ENCODE measurements around the gene PPHLN1. TPM values are rescaled to one million over a fixed set of nuclear protein-coding genes. Genes with fewer than 3 reads are reported as not detected.

The PPHLN1 gene
- total and polyA plus RNA-seq, 4 donors = 27.8 to 52.8 (median 39.0) TPM

DNA sequence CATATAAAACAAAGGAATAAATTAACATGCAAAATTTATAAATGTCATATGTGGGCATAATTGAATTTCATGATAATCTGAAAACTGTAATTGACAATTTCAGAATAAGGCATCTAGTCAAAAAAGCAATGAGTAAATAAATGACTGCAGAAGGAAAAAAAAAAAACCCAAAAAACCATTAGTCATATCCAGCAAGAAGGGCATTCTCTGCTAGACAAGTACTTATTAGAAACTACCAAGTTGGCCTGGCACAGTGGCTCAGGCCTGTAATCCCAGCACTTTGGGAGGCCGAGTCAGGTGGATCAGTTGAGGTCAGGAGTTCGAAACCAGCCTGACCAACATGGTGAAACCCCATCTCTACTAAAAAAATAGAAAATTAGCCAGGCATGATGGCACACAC lies 17.6 kb upstream of the PPHLN1 start:
- Histone ChIP-seq H3K36me3 (ENCODE audit: control insufficient read depth in 1 of 2, insufficient read depth in 2 of 2, low read length in 1 of 2) (no peaks in the 10 kb centered on the region), H3K27ac (ENCODE audit: low read depth in 1 of 2, low read length in 2 of 2) (no peak overlapping the region), H3K27me3 (ENCODE audit: control insufficient read depth in 1 of 2, insufficient read depth in 2 of 2, low read length in 1 of 2) (no peaks in the 10 kb centered on the region), H3K4me3 (ENCODE audit: low read length in 2 of 2) (no peak overlapping the region), H3K4me1 (ENCODE audit: control insufficient read depth in 1 of 2, insufficient read depth in 2 of 2, low read length in 2 of 2) (no peaks in the 10 kb centered on the region), H3K9me3 (ENCODE audit: control insufficient read depth, low read length) (no peaks in the 10 kb centered on the region)
- intact Hi-C loops (cut with DNase I) = no loop called here
- ATAC-seq (ENCODE audit: low FRiP score) (no peak), DNase-seq (no peak)
- 95 to 96% methylated on average over 2 of the region's 2 CpGs for WGBS, 2 donors

DNA sequence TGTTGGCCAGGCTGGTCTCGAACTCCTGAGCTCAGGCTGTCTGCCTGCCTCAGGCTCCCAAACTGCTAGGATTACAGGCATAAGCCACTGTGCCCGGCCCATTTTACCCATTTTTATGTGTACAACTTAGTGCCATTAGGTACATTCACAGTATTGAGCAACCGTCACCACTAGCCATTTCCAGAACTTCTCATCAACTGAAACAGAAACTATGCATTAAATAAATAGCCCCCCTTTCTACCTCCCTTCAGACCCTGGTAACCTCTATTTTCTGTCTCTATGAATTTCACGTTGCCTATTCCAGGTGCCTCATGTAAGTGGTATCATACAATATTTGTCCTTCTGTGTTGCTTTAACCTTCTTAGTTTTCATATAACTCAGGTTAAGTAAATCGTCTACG lies 16.0 kb upstream of the PPHLN1 start:
- Histone ChIP-seq H3K9me3 (ENCODE audit: control insufficient read depth, low read length) (no peaks in the 10 kb centered on the region), H3K27me3 (ENCODE audit: control insufficient read depth in 1 of 2, insufficient read depth in 2 of 2, low read length in 1 of 2) (no peaks in the 10 kb centered on the region), H3K27ac (ENCODE audit: low read depth in 1 of 2, low read length in 2 of 2) (no peak overlapping the region), H3K36me3 (ENCODE audit: control insufficient read depth in 1 of 2, insufficient read depth in 2 of 2, low read length in 1 of 2) (no peaks in the 10 kb centered on the region), H3K4me3 (ENCODE audit: low read length in 2 of 2) (no peak overlapping the region), H3K4me1 (ENCODE audit: control insufficient read depth in 1 of 2, insufficient read depth in 2 of 2, low read length in 2 of 2) (no peaks in the 10 kb centered on the region)
- 89 to 92% methylated on average over 6 of the region's 6 CpGs for WGBS, 2 donors
- DNase-seq (no peak), ATAC-seq (ENCODE audit: low FRiP score) (no peak)
- intact Hi-C loops (cut with DNase I) = no loop called here

GRCh38 chr12:42315108-42315507 lies 10.9 kb upstream of the PPHLN1 start:
- peaks cover 0 to 2% of the 10 kb centered on the region in 2 donors for H3K36me3 ChIP-seq (ENCODE audit: control insufficient read depth in 1 of 2, insufficient read depth in 2 of 2, low read length in 1 of 2)
- H3K27me3 ChIP-seq (ENCODE audit: control insufficient read depth in 1 of 2, insufficient read depth in 2 of 2, low read length in 1 of 2) = no peaks in the 10 kb centered on the region
- H3K4me1 ChIP-seq (ENCODE audit: control insufficient read depth in 1 of 2, insufficient read depth in 2 of 2, low read length in 2 of 2) = no peaks in the 10 kb centered on the region
- no peak overlapping the region for H3K27ac ChIP-seq (ENCODE audit: low read depth in 1 of 2, low read length in 2 of 2)
- H3K4me3 ChIP-seq (ENCODE audit: low read length in 2 of 2) = no peak overlapping the region
- 90 to 91% methylated on average over 2 of the region's 2 CpGs for WGBS, 2 donors
- DNase-seq (no peak), ATAC-seq (ENCODE audit: low FRiP score) (no peak)
- H3K9me3 ChIP-seq (ENCODE audit: control insufficient read depth, low read length) = no peaks in the 10 kb centered on the region
- intact Hi-C loops (cut with DNase I) = no loop called here

- intact Hi-C loops (cut with DNase I) = no loop called here
- H3K36me3 ChIP-seq (ENCODE audit: control insufficient read depth in 1 of 2, insufficient read depth in 2 of 2, low read length in 1 of 2) = peaks cover 0 to 3% of the 10 kb centered on the region in 2 donors
- ATAC-seq (ENCODE audit: low FRiP score) = no peak
These were observed 5.2 kb upstream of the PPHLN1 start for GRCh38 chr12:42320796-42321195.

GRCh38 chr12:42322567-42322966 lies 3.4 kb upstream of the PPHLN1 start:
- Histone ChIP-seq H3K4me1 (ENCODE audit: control insufficient read depth in 1 of 2, insufficient read depth in 2 of 2, low read length in 2 of 2) (peaks cover 4 to 7% of the 10 kb centered on the region in 2 donors), H3K27ac (ENCODE audit: low read depth in 1 of 2, low read length in 2 of 2) (no peak overlapping the region), H3K27me3 (ENCODE audit: control insufficient read depth in 1 of 2, insufficient read depth in 2 of 2, low read length in 1 of 2) (no peaks in the 10 kb centered on the region), H3K4me3 (ENCODE audit: low read length in 2 of 2) (no peak overlapping the region), H3K36me3 (ENCODE audit: control insufficient read depth in 1 of 2, insufficient read depth in 2 of 2, low read length in 1 of 2) (peaks cover 0 to 3% of the 10 kb centered on the region in 2 donors), H3K9me3 (ENCODE audit: control insufficient read depth, low read length) (no peaks in the 10 kb centered on the region)
- no peak for ATAC-seq (ENCODE audit: low FRiP score)
- DNase-seq = no peak
- intact Hi-C loops (cut with DNase I) = no loop called here

More at GRCh38 chr12:42320796-42321195, 5.2 kb upstream of the PPHLN1 start:
- DNase-seq = no peak
- Histone ChIP-seq H3K27ac (ENCODE audit: low read depth in 1 of 2, low read length in 2 of 2) (no peak overlapping the region), H3K4me3 (ENCODE audit: low read length in 2 of 2) (no peak overlapping the region), H3K4me1 (ENCODE audit: control insufficient read depth in 1 of 2, insufficient read depth in 2 of 2, low read length in 2 of 2) (no peaks in the 10 kb centered on the region), H3K9me3 (ENCODE audit: control insufficient read depth, low read length) (no peaks in the 10 kb centered on the region), H3K27me3 (ENCODE audit: control insufficient read depth in 1 of 2, insufficient read depth in 2 of 2, low read length in 1 of 2) (no peaks in the 10 kb centered on the region)

DNA sequence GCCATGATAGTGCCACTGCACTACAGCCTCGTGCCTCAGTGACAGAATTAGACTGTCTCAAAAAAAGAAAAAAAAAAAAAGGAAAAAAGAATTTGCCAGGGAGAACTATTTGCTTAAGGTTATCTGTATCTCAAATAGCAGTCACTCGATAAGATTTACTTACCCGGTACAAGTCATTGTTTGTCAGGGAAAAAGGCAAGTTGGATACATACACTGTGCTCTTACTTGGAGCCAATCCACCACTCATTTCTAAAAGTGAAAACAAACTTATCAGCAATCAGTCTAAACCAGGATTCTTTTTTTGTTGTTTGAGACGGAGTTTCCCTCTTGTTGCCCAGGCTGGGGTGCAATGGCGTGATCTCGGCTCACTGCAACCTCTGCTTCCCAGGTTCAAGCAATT lies 2.1 kb upstream of the PPHLN1 start:
- Histone ChIP-seq H3K27me3 (ENCODE audit: control insufficient read depth in 1 of 2, insufficient read depth in 2 of 2, low read length in 1 of 2) (no peaks in the 10 kb centered on the region), H3K4me1 (ENCODE audit: control insufficient read depth in 1 of 2, insufficient read depth in 2 of 2, low read length in 2 of 2) (peaks cover 6 to 7% of the 10 kb centered on the region in 2 donors), H3K36me3 (ENCODE audit: control insufficient read depth in 1 of 2, insufficient read depth in 2 of 2, low read length in 1 of 2) (peaks cover 0 to 3% of the 10 kb centered on the region in 2 donors), H3K4me3 (ENCODE audit: low read length in 2 of 2) (no peak overlapping the region), H3K9me3 (ENCODE audit: control insufficient read depth, low read length) (no peaks in the 10 kb centered on the region), H3K27ac (ENCODE audit: low read depth in 1 of 2, low read length in 2 of 2) (no peak overlapping the region)
- intact Hi-C loops (cut with DNase I) = no loop called here
- 46 to 53% methylated on average over 6 of the region's 6 CpGs for WGBS, 2 donors
- ATAC-seq (ENCODE audit: low FRiP score) (no peak), DNase-seq (no peak)

DNA sequence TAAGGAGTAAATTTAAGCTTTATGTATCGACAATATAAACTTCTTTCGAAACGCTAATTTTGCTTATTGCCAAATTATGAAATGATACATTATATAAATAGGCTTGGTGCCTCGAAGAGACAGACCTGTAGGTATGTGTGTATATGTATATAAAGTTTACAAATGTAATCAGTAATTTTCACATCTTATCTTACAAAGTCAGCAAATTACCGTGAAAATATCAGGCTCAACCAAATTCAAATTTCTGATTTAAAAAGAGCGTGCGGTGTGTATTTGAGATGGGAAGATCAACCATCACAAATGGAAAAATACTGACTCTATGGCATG lies 678 bp upstream of the PPHLN1 start:
- intact Hi-C loops (cut with DNase I) = loop anchor here (5.0 kb wide), 3 partner anchors 88 to 193 kb away; partner anchors contain the start of genes YAF2 (in 2 of the 2) and GXYLT1 (in 1 of the 2)
- DNase-seq (no peak), ATAC-seq (ENCODE audit: low FRiP score) (no peak)
- H3K27ac ChIP-seq (ENCODE audit: low read depth in 1 of 2, low read length in 2 of 2) = peak overlapping the region in 1 of 2 donors; percentile 88
- WGBS, 2 donors = 35% methylated on average over 7 of the region's 7 CpGs
- H3K36me3 ChIP-seq (ENCODE audit: control insufficient read depth in 1 of 2, insufficient read depth in 2 of 2, low read length in 1 of 2) = peaks cover 0 to 3% of the 10 kb centered on the region in 2 donors
- H3K4me3 ChIP-seq (ENCODE audit: low read length in 2 of 2) = peak overlapping the region; percentile 82 to 97
- H3K9me3 ChIP-seq (ENCODE audit: control insufficient read depth, low read length) = no peaks in the 10 kb centered on the region
- peaks cover 6 to 7% of the 10 kb centered on the region in 2 donors for H3K4me1 ChIP-seq (ENCODE audit: control insufficient read depth in 1 of 2, insufficient read depth in 2 of 2, low read length in 2 of 2)
- H3K27me3 ChIP-seq (ENCODE audit: control insufficient read depth in 1 of 2, insufficient read depth in 2 of 2, low read length in 1 of 2) = no peaks in the 10 kb centered on the region

DNA sequence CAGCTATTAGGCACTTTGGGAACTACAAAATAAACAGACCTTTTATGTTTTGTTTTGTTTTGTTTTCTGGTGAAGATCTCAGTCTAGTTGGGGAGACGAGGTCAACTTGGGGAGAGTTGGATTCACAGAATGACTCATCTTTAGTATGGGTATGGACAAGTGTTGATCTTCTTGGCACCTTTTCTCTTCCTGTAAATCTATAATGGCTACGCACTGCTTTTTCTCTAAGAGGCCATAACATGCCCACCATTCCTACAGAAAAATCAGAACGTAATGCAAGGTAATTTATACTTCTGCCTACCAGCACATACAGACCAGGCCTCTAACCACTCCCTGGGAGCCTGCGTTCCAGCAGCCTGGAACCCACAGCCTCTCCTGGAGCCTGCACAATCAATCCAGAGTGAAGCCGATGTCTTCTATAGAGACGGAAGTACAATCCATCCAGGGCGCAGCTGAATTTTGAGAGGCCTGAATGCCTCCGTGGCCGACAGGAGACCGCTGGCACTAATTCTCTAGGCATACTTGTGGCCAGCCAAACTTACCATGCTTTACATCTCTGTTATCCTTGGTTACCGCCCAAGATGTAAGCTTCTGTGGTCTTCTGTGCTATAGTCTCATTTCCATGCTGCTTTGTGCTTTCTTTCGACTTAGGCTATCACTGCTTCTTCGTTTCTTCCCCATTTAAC lies 717 bp downstream of the PPHLN1 start:
- Histone ChIP-seq H3K4me1 (ENCODE audit: control insufficient read depth in 1 of 2, insufficient read depth in 2 of 2, low read length in 2 of 2) (peaks cover 6 to 7% of the 10 kb centered on the region in 2 donors), H3K36me3 (ENCODE audit: control insufficient read depth in 1 of 2, insufficient read depth in 2 of 2, low read length in 1 of 2) (peaks cover 0 to 3% of the 10 kb centered on the region in 2 donors), H3K27me3 (ENCODE audit: control insufficient read depth in 1 of 2, insufficient read depth in 2 of 2, low read length in 1 of 2) (no peaks in the 10 kb centered on the region), H3K27ac (ENCODE audit: low read depth in 1 of 2, low read length in 2 of 2) (peak overlapping the region in 1 of 2 donors; percentile 88), H3K9me3 (ENCODE audit: control insufficient read depth, low read length) (no peaks in the 10 kb centered on the region), H3K4me3 (ENCODE audit: low read length in 2 of 2) (peak overlapping the region; percentile 82 to 97)
- DNase-seq = no peak
- intact Hi-C loops (cut with DNase I) = loop anchor here (5.0 kb wide), 3 partner anchors 89 to 194 kb away; partner anchors contain the start of genes YAF2 (in 2 of the 2) and GXYLT1 (in 1 of the 2)
- 3% methylated on average over 13 of the region's 13 CpGs for WGBS, 2 donors
- no peak for ATAC-seq (ENCODE audit: low FRiP score)

DNA sequence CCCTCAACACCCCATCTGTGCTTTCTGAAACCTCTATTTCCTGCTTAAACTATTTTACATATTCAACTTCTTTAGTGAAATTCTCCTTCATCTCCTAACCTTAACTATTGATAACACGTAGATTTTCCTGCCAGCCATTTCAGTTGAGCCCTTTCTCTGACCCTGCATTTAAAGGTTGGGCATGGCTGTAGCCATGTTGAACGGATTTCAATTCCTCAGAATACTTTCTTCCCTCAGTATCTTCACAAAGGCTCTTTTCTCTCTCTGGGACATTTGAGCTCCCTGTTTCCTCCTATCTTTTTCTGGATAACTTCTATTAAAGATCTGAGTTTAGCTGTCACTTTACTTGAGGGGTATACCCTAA lies 1.2 kb downstream of the PPHLN1 start:
- H3K27ac ChIP-seq (ENCODE audit: low read depth in 1 of 2, low read length in 2 of 2) = no peak overlapping the region
- 42 to 46% methylated on average over 2 of the region's 2 CpGs for WGBS, 2 donors
- intact Hi-C loops (cut with DNase I) = loop anchor here (5.0 kb wide), 3 partner anchors 90 to 195 kb away; partner anchors contain the start of genes YAF2 (in 2 of the 2) and GXYLT1 (in 1 of the 2)

More for the DNA sequence above, 1.2 kb downstream of the PPHLN1 start:
- DNase-seq = no peak
- Histone ChIP-seq H3K4me1 (ENCODE audit: control insufficient read depth in 1 of 2, insufficient read depth in 2 of 2, low read length in 2 of 2) (peaks cover 6 to 7% of the 10 kb centered on the region in 2 donors), H3K36me3 (ENCODE audit: control insufficient read depth in 1 of 2, insufficient read depth in 2 of 2, low read length in 1 of 2) (peaks cover 0 to 3% of the 10 kb centered on the region in 2 donors), H3K9me3 (ENCODE audit: control insufficient read depth, low read length) (no peaks in the 10 kb centered on the region), H3K4me3 (ENCODE audit: low read length in 2 of 2) (peak overlapping the region; percentile 82 to 97), H3K27me3 (ENCODE audit: control insufficient read depth in 1 of 2, insufficient read depth in 2 of 2, low read length in 1 of 2) (no peaks in the 10 kb centered on the region)
- ATAC-seq (ENCODE audit: low FRiP score) = no peak
